ENCODE data around the gene RAPGEF1.

Gene RAPGEF1

DNA sequence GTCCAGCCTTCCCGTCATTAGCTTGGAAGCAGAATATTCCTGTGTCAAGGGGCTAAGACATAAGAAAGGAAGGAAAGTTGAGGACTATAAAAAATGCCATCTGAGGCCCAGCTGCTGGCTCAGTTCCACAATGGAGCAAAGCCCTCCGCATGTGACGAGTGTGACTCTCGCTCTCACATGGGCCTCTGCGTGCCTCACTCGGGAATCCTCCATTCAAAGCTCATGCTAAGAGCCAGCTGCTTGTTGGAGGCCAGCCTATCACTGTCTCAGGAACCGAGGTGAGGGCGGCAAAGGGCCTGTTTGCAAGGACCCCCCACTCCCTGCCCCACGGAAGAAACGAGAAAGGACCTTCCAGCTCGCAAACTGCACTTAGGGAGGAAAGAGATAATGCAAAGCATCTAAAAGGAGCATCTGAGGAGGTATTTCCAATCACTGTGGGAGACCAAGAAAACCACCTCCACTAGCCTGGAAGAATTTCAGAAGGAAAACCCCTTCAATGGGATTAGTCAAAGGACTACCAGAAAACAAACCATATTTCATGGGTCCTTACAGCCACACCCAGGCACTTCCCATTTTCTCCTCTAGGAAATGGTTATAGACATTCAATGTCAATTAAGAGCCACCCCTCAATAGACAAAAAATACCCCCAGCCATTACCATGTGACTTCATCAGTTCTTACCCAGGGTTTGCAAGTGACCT, 99.3 kb downstream of the RAPGEF1 start:
- DNase-seq, result no peak

DNA sequence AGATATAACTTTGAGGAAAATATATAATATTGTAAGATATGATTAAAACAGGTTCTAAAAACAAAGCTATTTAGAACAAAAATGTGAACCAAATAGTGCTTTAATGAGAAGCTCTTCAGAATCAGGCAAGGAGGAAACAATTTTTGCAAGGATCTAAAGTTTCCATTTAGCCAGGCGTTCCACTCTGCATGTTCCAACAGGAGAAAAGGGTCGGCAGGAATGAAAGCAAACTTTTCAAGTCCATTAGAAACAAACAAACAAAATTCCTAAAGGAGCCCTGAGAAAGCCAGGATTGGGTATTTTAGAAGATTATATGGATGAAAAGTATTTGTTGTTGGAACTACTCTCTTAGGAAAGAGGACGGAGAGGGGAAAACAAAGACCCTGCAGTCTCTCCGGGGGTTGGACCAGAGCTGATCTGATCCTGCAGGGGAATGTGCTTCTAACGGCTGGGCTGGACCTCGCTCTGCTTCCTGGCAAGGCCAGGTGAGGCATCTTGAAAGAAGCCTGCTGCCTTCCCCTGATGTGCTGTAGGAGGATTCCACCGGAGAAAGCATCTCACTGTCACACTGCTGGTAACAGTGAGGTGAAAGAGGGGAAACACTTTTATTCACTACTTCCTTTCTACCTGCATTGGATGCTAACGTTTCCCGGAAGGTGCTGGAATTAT, 100.0 kb downstream of the RAPGEF1 start:
- DNase-seq, result no peak

DNA sequence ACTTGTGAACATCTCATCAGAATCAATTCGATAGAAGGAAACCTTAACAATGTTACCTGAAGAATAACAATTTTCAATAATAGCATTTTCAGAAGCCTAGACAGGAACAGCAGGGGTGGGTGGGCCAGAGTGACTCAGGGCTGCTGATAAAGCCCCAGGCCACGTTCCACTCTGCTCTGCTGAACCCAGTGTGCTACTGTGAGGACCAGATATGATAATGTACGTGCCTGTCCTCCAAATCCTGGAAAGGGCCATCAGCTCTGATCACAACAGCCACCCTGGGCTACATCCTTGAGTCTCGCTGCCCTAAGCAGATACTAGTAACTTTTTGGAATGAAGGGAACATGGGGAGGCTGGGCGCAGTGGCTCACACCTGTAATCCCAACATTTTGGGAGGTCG, 103.3 kb downstream of the RAPGEF1 start:
- DNase-seq, result no peak

DNA sequence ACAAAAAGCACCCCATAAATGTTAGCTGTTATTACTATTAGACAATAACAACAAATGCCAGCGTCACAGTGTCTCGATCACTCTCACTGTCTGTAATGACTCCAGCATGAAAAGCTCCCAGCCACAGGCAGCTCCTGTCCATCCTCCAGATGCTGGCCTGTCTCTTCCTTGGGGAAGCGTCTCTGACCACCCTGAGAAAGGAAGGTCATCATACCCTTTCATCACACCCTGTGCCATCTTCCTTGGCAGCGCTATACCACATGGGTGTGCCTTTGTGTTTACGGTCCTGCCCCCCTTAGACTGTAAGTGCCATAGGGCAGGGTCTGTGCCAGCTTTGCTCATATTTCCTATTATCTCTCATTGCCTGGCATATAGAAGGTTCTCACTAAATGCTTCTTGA, 104.0 kb downstream of the RAPGEF1 start:
- no peak for DNase-seq

DNA sequence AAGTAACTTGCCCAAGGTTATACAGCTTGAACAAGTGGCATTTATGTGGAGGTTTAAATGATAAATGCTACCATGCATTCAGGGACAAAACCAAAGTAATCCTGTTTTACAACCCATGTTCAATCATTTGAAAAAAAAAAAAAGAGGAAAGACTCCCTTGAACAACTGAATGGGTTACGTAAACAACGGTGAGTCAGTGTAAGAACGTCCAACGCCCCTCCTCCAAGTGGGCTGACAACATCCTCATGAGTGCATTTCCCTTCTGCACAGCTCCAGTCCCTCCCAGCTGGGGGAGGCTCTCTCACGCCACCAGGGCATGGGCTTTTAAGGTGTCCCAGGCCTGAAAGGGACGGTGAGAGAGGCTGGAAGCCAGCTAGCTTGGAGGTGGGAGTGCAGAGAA, 104.6 kb downstream of the RAPGEF1 start:
- DNase-seq, result no peak

DNA sequence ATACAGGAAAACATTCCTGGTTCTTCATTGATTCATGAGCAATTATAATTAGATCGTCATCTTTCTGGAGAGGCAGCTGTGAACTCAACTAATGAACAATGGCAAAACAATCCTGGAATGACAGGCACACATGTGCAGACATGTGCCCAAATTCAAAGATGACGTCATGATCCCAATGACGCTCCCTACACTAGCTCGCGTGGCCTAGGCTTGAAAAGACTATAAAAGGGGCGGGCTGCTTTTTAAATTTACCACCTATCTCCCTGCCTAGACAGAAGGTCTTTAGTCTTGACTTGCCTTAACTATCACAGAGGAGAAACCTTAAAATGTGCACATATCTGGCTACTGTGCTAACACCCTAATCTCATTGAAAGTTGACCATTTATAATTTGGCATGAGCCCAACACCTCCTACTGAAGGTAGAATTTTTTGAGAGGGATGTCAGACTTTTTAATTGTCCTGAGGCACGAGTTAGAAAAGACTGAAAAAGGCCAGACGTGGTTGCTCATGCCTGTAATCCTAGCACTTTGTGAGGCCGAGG, 106.3 kb downstream of the RAPGEF1 start:
- no peak for DNase-seq

DNA sequence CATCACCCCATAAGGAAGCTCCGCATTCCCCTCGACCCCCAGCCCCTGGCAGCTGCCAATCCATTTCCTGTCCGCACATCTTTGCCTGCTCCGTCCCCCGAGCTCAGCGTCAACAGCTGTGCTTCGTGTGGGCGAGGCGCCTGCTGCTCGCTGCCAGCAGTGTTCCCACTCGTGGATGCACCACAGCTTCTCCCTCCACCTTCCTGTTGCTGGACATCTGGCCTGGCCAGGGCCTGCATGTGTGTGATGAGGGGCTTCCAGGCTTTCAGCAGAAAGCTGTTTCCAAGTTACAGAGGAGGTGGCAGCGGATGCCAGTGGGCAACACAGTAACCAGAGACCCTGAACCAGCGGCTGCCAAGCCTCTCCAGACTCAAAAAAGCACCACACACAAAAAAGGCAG, 108.6 kb downstream of the RAPGEF1 start:
- DNase-seq, result no peak

DNA sequence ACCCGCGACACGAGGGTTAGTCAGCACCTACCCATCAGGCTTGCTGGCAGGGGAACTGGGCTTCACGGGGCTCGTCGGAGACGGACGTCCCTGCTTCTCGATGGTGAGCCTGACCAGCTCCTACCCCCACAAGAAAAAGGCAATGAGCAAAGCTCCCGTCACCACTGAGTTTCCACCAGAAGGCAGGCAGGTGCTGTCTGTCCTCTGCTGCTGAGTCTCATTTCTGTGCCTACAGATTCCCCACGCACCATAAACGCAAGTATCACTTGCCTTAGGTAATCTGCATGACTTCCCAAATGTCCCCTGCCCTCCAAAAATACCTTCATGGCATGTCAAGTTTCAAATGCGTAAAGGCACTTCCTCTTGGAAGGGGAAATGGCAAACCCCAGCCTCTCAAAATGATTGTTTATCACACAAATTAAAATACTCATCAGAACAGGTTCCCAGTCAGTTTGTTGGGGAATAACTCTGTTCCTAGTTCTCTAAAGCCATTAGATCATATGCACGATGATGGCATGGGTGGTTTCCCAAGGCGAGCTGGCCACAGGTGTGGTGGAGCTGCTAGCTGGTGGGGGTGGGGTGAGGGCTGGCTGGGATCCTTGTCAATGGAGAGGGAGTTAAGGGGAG, 109.6 kb downstream of the RAPGEF1 start:
- DNase-seq, result no peak

DNA sequence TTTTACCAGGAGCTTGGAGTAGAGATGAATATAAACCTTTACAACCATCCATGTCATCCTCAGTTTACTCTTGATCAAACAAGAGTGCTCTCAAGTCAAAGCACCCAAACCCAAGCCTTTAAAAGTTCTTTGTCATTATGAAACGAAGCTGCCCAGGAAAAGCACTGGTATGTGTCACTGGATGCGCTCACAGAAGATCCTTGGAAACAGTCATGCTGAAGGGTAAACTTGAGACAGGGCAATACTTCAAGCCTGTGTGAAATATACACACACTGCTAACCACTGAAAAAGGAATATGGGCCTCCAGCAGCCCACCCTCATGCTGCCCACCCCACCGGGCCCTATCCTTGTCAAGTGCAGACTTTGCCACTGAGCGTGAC, 110.1 kb downstream of the RAPGEF1 start:
- no peak for DNase-seq

DNA sequence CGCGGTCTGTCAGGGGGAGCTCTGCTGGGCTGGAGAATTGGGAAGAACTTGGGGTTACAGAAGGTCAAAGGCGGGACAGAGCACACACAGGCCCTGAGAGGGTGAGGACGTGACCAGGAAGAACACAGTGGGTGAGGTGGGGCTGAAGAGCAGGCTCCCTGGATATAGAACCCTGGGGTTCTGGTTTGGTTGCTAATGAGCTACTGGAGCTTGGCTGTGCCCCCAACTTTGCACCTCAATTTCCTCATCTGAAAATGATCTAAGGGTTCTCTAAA, 110.7 kb downstream of the RAPGEF1 start:
- DNase-seq, result no peak

DNA sequence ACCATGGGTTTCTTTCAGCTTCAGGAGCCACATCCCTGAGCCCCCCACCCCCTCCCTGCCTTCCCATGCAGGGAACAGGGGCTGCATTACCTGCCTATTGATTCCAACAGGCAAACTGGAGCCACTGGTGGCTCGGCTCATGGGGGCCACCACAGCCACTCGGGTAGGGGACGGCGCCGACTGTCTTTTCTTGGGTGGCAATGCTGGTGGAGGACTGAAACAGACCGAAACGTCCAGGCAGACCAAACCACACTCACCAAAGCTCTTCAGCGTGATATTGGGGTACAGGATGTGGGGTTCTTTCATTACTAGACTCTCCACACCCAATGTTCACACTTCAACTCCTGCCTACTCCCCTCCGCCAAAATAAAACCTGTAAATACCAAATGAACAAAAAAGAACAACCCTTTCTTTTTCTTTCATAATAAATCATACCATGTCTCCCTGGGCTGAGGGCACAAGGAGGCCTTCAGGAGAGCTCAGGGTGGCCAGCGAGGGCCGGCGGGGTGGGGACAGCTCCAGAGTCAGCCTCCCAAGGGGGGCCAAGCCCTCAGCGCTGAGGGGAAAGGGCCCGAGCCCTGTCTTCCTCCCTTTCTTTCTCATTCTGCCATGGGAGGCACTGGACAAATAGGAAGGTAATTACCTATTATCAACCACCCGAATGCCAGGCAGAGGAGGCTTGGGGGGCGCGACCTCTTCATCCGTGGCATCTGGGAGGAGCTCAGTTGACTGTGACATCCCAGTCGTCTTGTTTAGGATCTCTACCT, 111.2 kb downstream of the RAPGEF1 start:
- no peak for DNase-seq

DNA sequence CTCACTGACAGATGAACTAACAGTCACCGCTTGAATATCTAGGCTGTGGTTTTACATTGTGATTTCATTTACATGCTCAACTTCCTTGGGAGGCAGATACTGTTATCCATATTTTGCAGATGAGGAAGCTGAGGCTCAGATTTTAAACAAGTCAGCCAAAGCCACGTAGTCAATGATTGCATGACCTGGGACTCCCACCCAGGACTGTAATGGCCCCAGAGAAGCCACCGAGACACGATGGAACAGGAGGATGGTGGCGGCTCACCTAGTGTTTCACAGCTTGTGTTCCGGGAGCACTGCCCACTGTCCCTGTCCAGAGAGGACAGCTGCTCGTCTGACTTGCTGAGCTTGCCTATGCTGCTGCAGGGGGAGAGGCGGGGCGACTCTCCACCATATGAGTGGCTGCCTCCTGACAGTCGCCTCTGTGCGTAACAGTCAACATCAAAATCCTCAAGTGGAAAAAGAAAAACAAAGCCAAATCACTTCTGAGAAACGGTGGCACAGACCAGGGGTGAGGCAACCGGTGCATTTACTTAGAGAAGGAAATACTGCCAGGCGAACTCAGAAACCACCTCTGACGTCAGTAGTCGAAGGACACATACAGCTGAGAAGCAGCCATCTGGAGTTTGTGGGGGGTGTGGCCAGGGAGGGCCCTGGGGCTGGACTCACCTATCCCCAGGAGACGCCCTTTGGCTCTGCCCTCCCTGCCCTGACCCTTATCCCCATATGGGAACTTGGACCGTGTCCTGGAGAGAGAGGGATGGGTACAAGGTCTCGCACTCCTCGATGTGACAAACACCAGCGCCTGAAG, 112.0 kb downstream of the RAPGEF1 start:
- no peak for DNase-seq

DNA sequence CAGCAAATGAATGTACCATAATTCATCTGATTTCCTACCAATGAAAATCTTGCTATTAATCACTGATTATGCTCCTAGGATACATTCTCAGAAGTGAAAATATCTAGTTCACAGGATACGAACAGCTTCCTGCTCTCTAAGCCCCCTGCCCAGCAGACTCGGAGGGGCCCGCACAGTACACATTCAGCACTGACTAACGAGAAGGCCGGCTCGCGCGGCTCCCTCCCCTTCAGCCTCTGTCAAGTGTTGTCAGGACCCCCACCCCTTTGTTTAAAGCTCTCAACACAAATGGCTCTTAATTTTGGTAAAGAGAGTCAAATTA, 112.6 kb downstream of the RAPGEF1 start:
- DNase-seq, result no peak

DNA sequence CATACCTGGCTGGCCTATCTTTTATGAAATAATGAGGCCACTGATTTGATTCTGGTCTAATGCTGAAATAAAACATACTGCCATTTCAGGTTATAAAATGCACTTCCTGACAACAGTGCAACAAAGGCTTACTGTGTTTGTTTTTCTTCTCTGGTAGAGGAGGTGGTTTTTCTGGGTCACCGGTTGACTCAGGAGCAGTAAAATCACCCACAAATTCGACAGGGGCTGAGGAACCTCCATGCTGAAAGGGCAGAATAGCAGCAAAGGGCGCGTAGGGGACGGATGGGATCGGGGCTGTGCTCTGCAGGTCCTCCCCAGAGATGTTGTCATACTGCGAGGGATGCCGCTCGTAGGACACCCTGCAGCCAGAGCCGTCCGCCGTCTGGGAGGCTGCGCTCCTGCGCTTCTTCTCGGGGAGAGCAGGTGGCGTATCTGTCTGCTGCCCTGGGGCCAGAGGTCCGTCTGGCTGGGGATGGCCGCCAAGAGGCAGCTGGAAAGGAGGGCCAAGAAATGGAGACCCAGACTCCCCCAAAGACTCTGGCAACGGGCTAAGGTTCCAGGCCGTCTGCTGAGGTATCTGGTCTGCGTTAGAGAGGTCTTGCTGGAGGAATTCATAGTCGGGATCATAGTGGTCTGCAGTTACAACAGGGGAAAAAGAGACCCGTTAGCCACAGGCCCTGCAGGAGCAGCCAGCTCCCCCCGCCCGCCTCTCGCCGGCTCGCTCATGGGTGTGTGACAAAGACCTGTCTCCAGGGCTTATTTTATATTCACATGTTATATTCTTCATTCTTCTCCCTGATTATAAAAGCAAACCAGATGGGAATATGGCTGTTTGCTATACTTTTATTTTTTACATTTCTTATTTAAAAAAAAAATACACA, 113.8 kb downstream of the RAPGEF1 start:
- no peak for DNase-seq

DNA sequence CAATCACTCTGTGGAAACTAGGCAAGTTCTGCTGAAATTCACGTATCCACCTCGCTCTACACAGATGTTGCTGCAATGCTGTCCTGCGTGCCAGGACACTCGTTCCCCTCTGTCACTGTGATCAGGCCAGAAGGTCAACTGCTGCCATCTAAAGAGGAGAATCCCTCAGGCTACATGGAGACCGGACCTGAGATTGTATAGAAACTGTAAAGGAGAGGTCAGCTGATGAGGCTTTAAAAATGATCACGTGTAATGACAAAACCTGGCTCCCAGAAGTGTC, 114.4 kb downstream of the RAPGEF1 start:
- DNase-seq, result no peak

DNA sequence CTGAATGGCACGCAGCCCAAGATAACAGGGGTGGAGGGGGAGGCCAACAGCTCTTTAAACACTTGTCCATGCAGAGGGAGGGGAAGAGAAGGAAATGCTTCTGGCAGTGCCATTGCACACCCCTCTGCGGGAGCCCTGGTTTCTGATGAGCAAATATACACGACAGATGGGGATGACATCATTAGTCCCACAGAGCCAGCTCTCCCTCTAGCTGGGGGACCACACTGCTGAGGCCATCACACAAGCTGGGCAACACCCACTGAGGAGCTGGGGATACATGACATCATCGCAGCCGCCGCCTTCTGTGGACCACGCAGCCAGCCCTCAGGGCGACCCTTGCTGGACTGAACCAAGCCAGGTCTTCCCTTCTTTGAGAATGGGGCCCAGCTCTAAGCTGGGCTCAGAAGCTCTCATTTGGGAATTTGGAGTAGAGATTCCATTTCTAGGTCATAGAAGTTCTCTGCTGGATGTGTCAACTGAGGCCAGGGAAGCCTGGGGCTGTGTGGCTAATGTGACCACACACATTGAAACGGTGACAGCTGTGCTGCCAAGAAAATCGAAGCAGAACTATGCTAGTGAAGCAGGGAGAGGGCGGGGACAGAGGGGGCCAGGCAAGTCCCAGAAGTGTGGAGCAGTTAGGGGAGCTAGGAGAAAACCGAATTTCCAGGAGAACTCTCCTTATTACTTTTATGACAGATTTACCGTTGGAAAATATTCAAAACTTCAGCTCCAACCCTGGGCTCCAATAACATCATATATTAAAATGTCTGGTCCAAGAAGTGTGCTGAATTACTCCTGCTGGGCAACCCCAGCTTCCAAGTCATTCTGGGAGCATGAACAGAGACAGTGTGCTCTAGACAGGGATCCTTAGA, 115.0 kb downstream of the RAPGEF1 start:
- DNase-seq, result no peak

DNA sequence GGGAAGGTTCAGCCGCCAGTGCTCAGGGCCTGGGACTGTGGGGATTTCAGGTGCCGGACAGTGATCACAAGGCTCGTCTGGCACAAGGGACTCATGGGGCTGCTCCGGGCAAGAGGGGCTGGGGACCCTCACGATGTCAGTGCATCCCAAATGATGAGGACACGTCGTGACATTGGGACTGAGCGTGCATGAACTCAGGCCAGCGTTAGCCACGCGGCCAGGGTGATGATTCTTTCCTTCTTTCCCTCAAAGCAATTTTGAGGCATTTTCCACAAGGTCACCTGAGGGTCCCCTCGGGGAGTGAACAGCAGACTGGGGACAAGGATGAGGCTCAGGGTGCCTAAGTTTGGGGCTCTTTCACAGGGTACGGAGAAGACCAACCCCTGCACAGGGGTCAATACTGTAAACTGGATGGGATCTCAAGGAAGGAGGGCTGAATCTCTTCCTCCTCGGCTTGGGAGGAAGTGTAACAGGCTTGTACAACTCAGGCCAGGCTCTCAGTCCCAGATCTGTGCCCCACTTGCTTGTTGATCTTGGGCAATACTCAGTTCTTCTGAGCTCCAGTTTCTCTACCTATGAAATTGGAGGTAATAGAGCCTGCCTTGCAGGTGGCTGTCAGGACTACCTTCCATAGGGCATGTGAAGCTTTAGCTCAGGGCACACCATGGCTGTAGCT, 116.1 kb downstream of the RAPGEF1 start:
- DNase-seq, result no peak

DNA sequence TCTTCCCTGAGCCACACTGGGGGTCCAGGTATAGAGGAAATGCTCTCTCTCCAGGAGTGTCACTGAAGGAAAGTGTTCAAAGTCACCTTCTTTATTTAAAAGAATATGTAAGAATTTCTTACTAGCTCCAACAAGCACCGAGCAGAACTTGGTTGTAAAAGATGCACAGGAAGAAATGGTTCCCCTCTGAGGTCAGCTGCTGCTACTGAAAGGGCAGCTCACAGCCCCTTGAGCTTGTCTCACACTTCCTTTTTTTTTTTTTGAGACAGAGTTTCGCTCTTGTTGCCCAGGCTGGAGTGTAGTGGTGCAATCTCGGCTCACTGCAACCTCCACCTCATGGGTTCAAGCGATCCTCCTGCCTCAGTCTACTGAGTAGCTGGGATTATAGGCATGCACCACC, 117.4 kb downstream of the RAPGEF1 start:
- DNase-seq, result no peak

DNA sequence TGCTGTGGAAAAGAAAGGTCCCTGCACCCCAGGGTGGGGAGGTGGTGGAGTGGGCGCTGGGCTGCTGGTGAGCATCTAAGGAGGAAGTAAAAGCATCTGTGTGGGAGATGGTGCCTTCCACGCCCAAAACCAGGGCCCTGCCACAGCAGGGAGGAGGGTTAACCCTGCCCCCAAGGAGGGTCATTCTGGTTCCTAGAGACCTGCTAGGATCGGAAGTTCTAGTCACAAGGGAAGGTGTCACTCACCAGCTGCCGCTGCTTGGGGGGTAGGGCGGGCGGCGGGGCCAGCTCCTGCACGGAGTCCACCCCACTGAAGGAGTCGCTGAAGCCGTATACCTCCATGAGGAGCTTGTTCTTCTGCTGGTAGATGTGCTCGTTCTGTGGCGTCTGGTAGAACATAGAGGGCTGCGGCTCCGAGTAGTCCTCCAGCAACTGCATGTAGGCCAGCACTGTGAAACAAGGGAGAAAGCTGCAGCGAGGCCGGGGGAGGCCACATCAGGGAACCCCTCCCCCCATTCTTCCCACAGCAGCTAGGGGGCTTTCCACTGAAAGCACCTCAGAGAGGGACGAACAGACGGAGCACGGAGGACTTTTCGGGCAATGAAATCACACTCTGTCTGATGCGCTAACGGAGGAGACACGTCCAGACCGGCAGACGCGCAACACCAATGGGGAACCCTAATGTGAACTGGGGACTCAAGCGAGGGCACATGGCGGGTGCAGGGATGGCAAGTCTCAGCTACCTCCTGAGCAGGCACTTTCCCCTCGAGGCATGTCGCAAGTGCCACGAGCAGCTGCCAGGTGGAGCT, 118.1 kb downstream of the RAPGEF1 start:
- DNase-seq, result no peak

Measured in NCI-H526 treated with DMSO at 0.1 percent for 48 hours (cell line).